ENCODE data around the gene HMCES.

Gene HMCES, protein sequence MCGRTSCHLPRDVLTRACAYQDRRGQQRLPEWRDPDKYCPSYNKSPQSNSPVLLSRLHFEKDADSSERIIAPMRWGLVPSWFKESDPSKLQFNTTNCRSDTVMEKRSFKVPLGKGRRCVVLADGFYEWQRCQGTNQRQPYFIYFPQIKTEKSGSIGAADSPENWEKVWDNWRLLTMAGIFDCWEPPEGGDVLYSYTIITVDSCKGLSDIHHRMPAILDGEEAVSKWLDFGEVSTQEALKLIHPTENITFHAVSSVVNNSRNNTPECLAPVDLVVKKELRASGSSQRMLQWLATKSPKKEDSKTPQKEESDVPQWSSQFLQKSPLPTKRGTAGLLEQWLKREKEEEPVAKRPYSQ

GRCh38 chr3:129278439-129278965 is at the start of gene HMCES:
Gene HMCES (plus strand): TSS chr3:129278870. CDS start chr3:129279733, 863 bp downstream.
- DNase-seq, result peak; percentile 63

GRCh38 chr3:129228891-129229585 is 49.6 kb upstream of the HMCES start:
- peak; percentile 59 for DNase-seq

- DNase-seq, result peak; percentile 96
These were observed 48.2 kb upstream of the HMCES start for GRCh38 chr3:129230311-129231019.

DNA sequence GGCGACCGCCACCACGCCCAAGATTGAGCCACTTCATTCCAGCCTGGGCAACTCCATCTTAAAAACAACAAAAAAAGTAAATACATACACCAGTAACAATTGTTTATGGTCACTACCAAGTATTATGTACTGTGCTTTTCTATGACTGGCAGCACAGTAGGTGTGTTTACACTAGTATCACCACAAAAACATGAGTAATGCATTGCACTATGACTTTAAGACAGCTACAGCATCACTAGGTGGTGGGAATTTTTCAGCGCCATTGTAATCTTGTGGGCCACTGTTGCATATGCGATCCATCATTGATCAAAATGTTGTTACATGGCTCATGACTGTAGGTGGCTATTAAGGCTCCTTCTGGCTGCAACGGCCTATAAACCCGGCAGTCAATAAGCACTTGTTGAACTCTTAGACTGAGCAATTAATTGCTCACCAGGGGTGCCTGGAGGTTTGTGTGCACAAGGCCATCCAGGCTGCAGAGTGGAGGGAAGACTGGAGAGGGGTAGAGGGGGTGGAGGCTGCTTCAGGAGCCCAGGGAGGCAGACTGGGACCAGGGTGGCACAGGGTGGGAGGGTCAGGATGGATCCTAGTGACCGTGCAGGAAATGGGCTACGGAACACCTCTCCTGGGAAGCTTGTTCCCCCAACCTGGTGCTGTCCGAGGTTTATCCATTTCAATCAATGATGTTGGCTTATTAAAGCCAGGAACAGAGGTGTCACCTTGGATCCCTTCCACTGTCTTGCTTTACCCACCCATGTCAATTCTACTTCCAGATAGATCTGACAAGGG is 47.1 kb upstream of the HMCES start:
- no peak for DNase-seq

DNA sequence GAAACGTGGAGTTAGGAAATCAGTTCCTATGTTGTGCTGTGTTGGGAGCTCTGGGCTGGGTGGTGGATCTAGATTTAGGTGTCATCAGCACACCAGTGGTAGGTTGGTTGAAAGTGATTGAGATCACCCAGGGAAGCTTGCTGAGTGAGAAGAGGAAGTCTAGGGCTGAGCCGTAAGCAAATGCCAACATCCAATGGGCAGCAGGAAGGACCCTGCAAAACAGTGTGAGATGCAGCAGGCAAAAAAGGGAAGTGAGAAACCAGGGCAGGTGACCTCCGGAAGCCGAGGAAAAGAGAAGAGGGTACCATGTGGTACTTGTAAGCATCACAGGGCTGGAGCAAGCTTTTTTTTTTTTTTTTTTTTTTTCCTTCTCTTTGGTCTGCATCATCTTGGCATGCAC is 45.1 kb upstream of the HMCES start:
- DNase-seq, result peak; percentile 99

GRCh38 chr3:129234441-129234840 is 44.2 kb upstream of the HMCES start:
- DNase-seq, result no peak

- no peak for DNase-seq
These were observed 43.2 kb upstream of the HMCES start for GRCh38 chr3:129235344-129235917.

DNA sequence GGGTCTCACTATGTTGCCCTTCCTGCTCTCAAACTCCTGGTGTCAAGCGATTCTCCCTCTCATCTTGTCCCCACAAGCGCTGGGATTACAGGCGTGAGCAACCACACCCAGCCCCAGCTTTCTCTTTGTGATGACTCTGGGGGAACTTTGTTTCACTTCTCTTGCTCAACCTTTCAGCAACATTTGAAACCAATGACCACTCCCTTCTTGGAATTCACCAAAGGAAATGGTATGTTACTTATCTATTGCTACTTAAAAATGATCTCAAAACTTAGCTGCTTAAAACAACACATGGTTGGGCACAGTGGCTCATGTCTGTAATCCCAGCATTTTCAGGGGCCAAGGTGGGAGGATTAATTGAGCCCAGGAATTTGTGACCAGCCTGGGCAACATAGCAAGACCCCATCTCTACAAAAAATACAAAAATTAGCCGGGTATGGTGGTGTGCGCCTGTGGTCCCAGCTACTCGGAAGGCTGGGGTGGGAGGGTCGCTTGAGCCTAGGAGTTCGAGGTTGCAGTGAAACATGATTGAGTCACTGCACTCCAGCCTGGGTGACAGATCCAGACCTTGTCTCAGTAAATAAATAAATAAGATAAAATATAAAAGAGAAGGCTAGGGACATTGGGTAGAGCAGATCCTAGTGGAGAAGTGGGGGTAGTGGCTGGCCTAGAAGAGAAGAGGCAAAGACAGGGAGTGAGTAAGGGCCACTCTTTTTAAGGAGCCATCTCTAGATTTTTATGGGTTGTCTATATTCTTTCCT is 39.5 kb upstream of the HMCES start:
- peak; percentile 94 for DNase-seq

DNA sequence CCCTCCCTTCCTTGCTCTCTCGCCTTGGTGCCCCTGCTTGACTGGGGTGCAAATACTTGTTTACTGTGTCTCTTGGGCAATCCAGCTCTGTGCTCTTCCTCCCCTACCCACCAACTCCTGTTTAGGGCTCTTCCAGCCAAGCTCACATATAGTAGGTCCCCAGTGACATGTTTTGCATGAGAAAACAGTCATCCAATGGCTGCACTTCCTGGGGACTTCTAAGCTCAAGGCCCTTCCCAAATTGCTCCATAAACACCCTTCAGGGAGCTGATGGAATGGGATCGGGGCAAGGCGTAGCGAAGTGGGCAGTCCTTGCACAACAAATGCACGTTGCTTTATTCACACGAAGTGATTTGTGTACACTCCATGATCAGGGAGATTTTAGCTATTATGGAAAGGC is 38.7 kb upstream of the HMCES start:
- DNase-seq, result no peak

- no peak for DNase-seq
These were observed 38.2 kb upstream of the HMCES start for GRCh38 chr3:129240436-129240835.

GRCh38 chr3:129245141-129245540 is 33.5 kb upstream of the HMCES start:
- no peak for DNase-seq

DNA sequence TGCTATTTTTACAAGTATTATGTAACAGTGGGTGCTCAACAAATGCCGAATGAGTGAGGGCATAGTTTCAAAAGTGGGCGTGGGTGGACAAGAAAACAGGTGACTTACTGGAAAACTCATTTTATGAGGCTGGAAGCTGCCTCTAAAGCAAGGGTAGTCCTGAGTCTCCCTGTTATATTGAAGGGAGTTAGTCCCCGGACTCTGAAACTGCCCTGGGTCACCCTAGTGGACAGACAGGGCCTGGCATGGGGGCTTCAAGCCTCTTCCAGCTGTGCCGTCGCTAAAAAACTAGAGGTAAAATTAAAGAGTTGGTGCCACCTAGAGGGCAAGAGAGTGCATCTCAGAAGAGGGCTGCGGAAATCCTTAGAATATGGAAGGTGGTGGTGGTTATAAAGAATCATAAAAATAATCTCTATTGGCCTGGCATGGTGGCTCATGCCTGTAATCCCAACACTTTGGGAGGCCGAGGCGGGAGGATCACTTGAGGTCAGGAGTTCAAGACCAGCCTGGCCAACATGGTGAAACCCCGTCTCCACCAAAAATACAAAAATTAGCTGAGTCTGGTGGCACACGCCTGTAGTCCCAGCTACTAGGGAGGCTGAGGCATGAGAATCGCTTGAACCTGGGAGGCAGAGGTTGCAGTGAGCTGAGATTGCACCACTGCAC is 32.9 kb upstream of the HMCES start:
- peak; percentile 91 for DNase-seq

- no peak for DNase-seq
These were observed 32.0 kb upstream of the HMCES start for GRCh38 chr3:129246636-129247035.

DNA sequence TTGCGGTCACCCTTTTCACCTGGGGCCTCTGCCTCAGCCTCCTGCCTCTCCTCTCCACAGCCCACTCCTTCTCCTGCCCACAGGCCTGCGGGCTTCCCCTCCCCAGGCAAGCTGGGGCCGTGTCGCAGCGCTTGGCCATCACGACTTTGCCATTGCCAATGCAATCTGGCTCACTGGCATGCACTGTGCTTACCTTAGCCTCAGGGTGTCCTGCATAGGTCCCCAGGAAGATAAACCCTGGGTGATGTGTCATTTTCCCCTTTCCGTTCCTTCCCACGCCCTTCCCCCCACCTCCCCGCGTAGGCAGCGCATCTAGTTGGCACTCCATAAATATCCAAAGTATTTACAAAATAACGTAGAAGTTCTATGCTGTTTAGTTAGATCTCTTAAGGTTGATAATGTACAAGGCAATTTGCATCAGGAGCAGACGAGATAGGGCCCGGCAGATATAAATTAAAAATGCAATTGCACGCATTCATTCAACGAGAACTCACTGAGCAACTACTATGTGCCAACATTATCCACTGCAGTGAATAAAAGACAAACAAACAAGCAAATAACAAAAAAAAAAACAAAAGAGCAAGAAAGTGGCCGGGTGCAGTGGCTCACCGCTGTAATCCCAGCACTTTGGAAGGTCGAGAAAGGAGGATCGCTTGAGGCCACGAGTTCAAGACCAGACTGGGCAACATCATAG is 30.2 kb upstream of the HMCES start:
- no peak for DNase-seq

- peak; percentile 86 for DNase-seq
These were observed 29.2 kb upstream of the HMCES start, which contains the start of gene COPG1 for GRCh38 chr3:129249284-129250065. Gene COPG1 (plus strand): TSS chr3:129249606. CDS start chr3:129249710, 104 bp downstream.

GRCh38 chr3:129252748-129253147 is 25.9 kb upstream of the HMCES start:
- DNase-seq, result no peak

GRCh38 chr3:129254536-129255230 is 24.0 kb upstream of the HMCES start:
- DNase-seq, result no peak

DNA sequence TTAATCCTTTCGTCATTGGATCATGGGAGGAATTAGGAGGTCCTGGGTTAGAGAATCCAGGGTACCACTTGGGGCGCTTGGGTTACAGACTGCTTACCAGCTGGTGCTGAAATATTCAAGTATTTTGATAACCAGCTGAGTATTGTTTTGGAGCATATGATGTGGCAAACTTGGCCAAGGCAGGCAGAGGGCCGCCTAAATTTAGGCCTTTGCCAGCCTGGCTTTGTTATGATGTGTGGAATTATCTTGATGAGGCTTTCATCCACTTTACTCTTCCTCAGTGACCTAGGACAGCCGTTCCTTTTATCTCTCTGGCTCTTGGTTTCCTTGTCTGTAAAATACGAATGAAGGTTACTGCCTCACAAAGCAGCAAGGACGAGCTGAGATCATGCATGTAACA is 22.4 kb upstream of the HMCES start:
- no peak for DNase-seq

DNA sequence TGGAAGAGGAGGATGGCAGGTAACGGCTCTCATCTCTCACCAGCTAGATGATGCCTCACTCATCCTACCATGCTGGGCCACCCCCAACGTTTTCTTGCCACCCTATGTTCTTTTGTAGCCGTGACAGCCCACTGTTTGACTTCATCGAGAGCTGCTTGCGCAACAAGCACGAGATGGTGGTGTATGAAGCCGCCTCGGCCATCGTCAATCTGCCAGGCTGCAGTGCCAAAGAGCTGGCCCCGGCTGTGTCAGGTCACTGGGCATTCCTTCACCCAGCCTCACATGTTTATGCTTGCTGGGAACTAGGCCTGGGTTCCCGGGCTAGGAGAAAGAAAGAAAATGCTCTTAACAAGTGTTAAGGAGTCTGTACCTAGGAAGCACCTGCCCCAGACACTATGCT is 21.1 kb upstream of the HMCES start:
- no peak for DNase-seq

Data from MV-4-11 (cell line).